ENCODE results near the gene NDUFA7.

DNA sequence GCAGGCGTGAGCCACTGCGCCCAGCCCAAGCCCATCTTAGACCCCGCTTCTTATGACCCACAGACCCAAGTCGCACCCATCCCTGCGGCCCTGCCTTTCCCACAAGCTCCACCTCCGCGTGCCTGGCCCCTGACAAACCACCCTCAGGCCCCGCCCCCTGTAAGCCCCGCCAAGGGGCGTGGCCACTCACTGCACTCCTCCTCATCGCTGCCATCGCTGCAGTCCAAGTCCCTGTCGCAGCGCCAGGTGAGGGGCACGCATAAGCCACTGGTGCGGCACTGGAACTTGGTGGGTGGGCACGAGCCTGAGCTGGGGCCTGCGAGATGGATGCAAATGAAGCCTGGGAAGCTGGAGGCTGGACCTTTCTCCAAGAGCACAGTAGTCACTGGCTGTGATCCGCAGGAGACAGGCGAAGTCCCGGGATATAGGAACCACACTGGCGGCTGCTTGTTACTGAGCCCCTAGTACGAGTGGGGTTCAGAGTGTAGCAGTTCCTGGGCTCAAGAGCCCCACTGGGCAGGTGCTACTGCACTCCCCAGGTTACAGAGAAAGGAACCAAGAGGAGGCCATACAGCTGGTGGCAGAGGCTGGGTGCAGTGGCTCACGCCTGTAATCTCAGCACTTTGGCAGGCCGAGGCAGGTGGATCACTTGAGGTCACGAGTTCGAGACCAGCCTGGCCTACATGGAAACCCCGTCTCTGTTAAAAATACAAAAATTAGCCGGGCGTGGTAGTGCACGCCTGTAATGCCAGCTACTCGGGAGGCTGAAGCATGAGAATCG is 16.1 kb downstream of the NDUFA7 start:
- TF ChIP-seq, protein P1, sequence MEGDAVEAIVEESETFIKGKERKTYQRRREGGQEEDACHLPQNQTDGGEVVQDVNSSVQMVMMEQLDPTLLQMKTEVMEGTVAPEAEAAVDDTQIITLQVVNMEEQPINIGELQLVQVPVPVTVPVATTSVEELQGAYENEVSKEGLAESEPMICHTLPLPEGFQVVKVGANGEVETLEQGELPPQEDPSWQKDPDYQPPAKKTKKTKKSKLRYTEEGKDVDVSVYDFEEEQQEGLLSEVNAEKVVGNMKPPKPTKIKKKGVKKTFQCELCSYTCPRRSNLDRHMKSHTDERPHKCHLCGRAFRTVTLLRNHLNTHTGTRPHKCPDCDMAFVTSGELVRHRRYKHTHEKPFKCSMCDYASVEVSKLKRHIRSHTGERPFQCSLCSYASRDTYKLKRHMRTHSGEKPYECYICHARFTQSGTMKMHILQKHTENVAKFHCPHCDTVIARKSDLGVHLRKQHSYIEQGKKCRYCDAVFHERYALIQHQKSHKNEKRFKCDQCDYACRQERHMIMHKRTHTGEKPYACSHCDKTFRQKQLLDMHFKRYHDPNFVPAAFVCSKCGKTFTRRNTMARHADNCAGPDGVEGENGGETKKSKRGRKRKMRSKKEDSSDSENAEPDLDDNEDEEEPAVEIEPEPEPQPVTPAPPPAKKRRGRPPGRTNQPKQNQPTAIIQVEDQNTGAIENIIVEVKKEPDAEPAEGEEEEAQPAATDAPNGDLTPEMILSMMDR (IDR thresholded peaks at IDR 0.05): no peak
- no peak for TF ChIP-seq POLR2A (IDR thresholded peaks at IDR 0.05)

Measured in esophagus squamous epithelium (tissue), 4 donors.